SHP77 (cell line): ENCODE data around the gene NT5DC2.
"Not testable (repeated sequence)": the region's sequence is repeated elsewhere in the genome, so short reads cannot be mapped to it uniquely, and the experiment has no call there.

Source experiments
- DNase-seq, 2 experiments: peaks; one replicate each; lab custom pipeline; 2025; lab: John Stamatoyannopoulos, UW

Gene NT5DC2

DNA sequence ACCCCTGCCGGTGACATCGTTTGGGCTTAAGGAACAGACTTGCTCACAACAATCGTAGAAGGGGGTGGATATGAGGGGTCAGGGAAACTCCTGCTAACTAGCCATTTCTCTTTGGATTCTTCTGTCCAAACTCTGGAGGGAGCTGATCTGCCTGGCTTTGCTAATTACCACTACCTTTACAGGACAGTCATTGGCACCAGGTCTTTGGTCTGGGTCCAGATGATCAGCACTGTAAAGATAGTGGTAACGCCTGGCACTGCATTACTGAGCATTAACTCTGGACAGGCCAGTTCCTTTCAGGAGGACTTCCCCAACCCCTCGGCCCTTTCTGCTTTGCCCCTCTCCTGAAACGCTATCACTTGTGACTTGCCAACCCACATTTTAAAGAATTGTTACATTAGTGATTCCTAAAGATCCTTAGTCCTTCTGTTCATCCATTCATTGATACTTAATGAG lies 3.5 kb upstream of the NT5DC2 start:
- no peak for DNase-seq

DNA sequence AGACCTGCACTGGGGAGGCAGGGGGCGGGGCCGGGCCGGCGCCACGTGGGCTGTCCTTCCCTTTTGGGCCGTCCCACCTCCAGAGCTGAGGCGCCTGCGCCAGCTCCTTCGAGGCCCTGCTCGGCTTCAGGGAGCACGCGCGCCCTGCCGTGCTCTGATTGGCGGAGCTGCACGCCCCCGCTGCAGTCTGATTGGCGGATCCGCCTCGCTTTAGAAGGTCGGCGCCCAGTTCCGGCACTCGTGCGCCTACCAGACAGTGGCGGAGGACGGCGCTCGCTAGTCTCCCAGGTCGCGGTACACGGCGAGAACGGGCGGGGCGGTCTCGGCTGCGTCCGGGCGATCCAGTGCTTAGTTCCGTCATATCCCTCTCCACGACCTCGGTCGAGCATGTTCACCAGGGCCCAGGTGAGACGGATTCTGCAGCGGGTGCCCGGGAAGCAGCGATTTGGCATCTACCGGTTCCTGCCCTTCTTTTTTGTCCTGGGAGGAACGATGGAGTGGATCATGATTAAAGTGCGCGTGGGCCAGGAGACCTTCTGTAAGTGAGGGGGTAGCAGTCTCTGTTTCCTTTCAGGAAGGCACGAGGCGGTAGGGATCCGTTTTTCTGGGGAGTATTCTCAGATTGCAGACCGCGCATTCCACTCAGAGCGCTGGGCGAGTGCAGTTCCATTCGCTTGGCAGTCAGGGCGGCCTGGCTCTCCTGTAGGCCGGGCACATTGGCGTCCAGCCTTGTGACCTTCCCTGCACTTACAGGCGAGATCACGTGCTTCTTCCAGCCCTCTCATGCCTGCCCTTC lies 2.9 kb upstream of the NT5DC2 start, which contains the start of gene UQCC5:
UQCC5 (plus strand) TSS at position 237 of the 796 bp plus-strand sequence; CDS start at position 388, 151 bp downstream.
- peak; percentile 95 to 97 for DNase-seq

DNA sequence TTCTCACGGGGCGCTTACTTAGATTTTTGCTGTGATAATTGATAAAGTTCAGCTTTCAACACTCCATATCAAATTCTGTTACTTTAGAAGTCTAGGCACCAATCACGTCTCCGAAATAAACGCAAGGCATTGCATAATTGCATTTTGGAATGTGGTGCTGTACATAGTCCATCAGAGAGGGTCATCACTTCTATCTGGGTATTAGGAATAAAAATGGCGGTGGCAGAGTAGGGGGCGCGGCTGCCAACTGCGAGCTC lies 2.4 kb upstream of the NT5DC2 start:
- DNase-seq: no peak

DNA sequence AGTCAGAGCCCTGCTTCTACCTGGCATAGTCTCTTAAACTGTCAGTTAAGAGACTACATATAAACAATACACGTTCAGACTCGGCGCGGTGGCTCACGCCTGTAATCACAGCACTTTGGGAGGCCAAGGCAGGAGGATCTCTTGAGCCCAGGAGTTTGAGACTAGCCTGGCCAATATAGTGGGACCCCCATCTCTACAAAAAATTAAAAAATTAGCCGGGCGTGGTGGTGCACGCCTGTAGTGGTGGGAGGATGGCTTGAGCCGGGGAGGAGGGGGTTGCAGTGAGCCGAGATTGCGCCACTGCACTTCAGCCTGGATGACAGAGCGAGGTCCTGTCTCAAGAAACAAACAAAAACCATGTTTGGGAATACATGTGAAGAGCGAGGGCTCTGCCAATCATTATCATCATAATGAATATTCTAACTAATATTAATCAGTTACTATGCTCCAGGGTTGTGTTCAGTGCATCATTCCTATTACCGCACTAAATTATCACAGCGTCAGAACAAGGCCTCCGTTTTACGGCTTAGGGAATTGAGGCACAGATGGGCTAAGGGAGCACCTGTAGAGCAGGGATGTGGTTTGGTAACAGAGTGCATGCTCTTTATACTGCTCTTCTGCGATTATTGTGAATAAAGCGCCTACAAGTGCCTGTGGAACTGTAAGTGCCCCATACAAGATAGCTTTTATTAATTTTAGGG lies 1.9 kb upstream of the NT5DC2 start:
- no peak for DNase-seq

DNA sequence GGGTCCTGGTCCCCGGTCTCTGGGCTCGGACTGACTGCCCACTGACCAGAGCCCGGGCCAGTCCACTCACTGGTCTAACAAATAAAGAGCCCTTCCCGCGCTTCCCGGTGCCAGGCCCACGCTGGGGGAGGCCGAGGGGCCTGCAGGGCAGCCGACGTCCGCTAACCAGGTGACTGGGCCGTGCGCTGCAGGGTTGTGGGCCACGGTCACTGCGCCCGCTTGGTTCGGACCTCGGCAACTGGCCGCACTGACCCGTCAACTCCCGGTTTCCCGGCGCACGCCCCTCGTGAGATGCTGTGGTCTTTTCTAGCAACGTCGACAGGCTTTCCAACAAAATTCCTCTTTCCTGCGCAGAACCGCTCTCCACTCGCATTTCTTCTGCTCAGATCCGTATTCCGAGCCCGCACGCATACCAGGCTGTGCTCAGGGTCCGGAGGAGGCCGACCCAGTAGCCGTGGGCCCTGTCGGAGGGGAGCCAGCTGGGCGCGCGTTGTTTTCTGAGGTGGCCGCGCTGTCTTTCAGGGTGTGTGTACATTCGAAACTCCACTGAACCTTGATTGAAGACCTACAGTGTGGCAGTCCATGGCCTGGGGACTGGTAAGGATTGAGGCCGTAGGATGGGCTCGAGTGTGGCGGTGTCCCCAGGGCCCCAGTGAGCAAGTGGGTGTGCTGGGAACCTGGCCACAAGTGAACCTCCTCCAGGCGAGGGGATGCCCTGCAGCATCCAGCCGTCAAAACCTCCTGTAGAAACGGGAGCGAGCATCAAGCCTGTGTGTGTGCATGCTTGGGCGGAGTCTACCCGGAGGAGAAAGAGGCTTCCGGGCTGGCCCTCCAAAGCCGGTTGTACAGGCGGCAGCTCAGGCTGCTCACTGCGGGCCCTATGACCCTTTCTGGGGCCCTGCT lies 875 bp upstream of the NT5DC2 start:
- DNase-seq: peak; percentile 70 to 84

DNA sequence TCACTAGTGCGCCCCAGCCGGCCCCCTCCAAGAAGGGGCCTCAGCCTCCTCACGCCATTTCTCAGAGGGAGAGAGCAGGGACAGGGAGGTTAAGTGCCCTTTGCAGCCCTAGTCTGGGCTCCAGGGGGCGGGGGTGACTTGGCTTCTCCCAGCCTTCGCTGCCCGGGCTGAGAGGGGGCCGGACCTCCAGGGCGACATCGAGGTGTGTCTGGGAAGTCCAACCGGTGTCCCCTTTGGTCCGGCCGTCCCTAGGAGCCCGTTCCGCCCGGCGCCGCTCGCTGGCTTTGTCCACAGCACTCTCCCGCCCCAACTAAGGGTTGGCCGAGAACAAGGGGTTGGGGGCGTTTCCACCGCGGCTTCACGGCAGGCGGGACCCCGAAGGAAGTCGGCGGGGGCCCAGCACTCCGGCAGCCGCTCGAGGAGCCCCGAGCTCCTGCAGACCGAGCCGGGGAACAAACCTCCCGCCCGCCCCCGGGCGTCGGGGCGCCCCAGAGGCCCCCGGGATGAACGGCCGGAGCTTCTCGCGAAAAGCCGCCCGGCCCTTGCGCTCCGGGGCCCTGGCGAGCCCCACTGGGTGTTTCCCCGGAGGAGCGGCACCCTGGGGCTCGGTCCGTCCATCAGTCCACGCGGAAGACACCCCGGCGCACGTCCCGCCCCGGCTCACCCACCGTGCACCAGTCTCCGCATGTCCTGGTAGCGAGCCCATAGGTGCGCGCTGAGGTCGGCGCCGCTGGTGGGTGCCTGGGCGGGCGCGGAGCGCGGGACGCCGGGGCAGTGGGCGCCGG lies 627 bp downstream of the NT5DC2 start:
- DNase-seq: no peak

DNA sequence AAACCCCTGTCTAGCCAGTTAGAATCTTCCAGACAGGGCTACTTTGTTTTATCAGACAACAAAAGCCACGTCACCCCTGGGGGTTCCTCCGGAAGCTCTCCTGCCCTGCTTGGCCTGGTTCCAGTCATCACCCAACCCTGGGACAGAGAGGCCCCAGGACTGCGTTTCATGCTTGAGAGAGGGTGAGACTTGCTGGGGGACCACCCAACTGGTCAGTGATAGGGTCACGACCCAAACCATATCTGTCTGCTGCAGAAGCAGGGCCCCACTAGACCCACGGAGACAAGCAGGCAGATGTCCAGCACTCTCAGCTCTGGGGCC lies 1.2 kb downstream of the NT5DC2 start:
- DNase-seq: no peak

DNA sequence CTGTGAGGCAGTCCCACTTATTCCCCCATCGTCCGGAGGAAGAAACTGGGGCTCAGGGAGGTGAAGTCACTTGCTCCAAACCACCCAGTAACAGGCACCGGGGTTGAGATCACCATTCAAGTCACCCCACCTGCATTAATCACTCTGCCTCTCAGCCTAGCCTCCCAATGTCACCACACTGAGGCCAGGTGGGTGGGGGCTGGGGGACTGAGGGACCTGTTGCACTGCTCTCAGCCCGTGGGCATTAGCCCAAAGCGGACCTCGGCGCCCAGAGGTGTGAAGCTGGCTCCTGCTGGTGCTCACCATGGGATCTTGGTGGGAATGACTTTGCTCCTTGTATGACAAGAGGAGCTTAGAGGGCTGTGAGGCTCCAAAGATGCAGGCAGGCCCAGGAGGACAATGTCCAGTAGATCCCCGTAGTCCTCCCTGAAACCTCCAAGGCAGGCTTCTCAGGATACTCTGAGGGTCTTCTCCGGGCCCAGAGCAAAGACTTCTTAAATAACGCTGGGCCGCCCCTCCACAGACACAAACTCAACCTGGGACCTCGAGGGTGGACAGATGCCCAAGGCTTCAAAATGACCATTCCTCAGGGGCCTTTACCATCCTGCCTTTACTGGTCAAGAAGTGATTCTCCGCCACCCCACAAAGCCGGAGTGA lies 1.7 kb downstream of the NT5DC2 start:
- no peak for DNase-seq

DNA sequence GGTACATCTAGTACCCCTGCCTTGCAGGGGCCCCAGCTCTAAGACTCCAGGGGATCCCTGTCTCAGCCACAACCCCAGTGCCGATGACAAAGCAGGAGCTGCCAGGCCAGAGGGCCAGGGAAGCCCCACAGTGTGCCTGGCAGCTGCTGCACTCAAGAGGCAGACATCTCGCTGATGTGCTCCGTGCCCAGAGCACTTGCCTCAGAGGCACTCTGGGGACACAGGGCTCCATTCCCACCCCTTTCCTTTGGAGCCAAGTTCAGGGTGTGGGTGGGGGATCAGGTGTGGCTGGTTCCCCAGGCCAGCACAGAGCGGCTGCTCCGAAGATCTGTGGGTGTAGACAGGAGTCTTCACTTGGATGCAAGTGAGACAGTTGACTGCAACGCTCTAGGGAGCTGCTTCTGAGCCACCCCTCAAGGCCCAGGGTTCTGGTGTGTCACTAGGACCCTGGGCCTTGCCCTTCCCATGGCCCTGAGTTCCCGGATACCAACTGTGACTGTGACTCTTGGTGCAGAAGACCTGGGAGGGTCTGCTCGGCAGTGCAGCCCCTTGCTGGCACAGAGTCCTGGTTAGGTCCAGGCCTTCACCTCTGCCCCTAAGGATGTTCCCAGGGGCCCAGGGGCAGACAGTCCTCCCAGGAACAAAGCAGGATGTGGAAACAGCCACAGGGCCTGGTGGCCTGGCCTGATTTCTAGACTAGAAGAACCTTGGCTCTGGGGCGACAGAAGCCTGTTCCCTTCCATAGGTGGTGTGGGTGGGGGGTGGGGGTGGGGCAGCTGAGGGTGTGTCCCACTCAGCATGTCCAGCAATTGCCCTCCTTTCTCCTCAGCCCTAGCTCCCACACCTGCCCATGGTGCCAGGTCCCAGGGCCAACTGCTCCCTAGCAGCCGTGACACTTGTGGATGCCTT lies 2.5 kb downstream of the NT5DC2 start:
- DNase-seq: no peak

DNA sequence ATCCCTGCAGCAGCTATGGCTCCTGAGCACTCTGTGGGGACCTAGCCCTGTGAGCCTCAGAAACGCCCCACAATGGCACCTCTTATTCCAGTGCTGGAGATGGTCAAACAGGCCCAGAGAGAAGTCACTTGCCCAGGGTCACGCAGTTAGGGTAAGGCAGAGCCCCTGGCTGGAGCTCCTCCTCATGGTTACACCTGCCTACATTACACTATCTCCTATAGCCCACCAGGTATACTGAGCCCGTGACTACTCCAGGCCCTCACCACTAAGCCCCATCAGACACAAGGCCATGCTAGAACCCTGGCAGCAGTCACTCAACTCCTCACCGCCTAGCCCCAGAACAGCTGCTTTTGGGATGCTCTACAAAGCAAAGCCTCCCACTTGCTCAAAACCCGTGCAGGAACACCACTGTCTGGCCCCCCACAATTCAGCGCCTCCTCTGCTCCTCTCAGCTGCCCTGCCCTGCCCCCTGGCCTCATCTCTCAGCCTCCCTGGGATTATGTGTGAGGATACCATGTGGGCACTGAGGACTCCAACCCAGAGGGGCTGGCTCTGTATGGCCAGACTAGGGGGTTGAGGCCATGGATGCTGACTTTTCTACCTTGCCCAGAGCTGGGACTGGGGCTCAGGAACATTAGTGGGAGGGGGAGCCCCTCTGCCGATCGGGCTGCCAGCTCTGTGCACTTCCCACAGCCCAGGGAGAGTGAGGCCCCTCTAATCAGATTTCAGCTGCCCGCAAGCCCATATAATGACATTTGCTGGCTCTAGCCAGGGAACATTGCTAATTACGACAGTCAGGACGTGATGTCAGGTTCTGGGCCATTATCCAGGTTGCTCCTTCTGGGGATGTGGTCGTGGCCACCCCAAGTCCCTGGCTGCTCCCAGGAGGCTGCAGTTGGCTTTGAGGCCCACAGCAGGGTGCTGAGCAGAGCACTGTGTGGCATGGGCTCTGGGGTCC lies 4.0 kb downstream of the NT5DC2 start:
- no peak for DNase-seq

DNA sequence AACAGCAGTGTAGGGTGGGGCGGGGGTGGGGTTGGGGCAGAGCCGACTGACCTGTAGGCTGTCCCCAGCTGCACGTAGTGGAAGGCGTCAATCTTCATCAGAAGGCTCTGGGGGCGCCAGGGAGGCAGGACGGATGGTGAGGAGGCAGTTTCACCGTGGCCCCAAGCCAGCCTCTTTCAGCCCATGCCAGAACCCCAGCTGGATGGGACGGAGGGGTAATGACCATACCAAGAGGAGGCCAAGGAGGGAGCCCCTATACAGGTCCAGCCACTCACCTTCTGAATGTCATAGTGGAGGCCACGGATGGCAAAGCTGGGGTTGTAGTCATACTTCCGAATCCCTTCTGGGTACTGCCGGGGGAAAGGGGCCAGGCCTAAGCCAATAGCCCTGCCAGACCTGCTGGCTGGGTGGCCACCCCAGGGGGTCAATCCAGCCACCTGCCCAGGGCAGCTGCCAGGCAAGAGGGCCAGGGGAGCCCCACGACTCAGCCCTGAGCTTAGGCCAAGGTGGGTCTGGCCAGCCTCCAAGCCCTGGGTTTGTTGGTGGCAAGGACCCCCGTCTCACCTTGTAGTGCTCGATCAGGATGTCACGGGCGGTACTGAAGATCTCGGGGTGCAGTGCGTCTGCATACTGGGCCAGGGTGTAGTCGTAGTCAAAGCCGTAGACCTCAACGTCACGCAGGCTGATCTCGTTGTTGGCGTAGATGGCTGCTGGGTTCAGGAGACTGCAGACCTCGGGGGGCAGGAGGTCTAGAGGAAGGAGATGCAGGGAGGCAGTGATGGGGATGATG lies 4.9 kb downstream of the NT5DC2 start:
- DNase-seq: no peak

DNA sequence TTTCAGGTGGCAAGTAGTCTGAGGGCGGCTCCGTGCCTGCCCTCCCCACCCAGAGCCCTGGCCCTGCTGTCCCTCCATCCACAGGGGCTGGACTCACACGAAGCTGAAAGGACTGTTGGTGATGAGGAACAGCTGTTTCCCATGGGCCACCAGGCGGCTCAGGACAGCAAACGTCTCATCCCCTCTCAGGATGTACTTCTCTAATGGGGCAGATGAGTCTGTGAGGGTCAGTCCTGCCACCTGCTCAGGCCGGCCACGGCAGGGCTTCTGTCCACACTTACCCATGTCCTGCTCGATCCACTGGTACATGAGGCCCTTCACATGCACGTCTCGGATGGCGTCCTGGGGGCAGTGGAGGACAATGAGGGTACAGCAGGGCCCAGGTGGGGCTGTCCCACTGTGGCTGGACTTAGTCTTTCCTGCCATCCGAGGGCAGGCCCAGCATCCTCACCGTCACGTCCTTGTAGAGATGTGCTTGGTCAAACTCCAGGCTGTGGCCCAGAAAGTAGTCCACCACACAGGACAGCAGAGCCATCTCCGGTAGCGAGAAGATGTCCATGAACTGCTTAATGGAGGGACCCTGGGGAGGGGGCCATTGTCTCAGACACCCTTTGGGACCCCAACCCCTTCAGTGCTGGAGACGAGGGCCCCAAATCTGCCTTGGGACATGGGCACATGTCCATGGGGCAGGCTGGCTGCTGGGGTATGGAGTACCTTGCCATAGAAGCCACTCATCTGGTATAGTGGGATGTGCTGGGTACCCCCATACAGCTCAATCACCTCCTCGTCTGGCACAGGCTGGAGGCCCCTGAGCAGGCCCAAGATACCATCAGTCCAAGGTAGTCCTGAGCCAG lies 5.7 kb downstream of the NT5DC2 start:
- DNase-seq: no peak

DNA sequence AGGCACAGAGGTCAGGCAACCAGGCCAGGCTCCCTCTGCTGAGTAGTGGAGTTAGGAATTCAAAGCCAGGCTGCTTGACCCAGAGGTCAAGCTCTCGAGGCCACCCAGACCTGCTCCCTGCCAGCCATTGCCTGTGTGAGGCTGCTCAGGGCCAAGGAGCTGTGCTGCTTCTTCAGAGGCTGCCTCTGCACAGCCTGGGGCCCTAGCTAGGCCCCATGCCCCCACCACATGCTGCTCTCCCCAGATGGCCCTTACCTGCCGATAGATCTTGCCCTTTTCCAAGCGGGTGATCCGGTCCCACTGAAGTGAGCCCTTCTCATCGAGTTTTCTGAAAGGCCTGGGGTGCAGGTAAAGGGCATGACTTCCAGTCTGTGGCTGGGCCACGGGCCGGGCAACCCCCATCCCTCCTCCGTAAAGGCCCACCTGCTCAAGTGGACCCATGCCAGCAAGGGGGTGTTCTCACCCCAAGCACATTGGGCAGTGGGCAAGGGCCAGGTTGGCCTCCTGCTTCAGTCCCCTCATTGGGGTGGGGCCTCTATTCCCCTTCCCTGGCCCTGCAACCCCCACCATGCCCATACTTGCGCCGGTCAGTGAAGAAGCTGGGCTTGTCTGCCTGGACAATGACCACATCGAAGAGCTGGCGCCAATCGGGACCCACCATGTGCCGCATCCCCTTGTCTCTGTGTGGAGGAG lies 6.5 kb downstream of the NT5DC2 start:
- DNase-seq: no peak

DNA sequence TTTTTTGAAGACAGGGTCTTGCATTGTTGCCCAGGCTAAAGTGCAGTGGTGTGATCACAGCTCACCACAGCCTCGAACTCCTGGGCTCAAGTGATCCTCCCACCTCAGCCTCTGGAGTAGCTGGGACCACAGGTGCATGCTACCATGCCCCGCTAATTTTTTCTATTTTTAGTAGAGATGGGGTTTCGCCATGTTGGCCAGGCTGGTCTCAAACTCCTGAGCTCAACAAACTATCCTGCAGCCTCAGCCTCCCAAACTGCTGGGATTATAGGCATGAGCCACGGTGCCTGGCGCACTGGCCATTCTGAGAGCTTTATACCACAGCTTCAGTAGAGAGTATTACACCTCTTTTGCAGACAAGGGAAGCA lies 7.0 kb downstream of the NT5DC2 start:
- not testable (repeated sequence) for DNase-seq

DNA sequence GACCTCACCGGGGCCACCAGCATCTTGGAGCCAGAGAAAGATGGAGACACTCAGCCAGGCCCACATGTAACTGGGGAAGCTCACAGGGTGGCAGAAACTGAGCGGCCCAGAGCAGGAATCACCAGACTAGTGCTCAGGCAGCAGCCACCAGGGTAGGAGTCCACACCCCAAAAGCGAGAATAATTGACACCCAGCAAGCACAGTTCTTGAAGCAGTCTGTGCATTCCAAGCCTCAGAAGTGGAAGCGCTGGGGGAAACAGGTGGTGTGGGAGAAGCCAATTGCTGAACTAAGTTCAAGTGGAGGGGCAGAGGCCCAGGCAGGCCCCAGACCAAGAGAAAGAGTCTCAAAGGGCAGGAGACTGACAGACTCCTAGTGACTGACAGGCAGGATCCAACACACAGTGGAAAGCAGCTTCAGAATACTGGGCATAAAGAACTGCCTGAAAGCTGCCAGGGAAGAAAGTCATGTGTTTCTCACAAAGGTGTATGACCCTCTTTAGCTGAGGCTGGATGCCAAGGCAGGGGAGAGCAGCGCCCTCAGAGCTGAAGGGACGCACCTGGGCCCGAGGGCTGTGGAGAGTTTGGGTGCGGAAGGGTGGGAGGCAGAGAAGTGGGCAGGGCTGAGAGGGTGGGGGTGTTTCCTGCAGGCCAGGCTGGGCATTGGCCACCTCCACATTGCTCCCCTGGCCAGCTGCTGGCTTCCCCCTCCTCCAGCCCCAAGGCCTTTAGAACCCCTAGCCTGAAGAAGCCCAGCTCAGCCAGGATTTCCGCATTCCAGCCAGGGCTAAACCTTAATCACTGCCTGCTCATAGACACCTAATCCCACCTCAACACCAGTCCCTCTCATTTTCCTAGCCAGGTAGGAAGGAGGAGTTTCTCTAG lies 7.7 kb downstream of the NT5DC2 start:
- no peak for DNase-seq
